ENCODE measurements around the gene IL1RAPL2.

DNA sequence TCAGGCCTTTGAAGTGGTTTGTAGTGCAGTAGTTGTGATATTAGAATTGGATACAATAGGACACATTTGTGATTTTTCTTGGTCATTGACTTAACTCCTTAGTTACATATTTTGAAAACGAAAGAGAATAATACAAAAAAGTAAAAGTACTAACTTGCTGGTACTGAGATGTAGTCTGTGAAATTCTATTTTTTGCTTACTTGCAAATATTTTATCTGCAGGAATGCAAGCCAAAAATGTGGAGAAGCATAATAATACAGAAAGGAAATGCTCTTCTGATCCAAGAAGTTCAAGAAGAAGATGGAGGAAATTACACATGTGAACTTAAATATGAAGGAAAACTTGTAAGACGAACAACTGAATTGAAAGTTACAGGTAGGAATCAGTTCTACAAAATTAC, 701.2 kb downstream of the IL1RAPL2 start:
- TF ChIP-seq ZNF565 (CRISPR knock-in tag; conservative IDR thresholded peaks at IDR 0.05; ENCODE audit: low read depth) (no peak), RARB (CRISPR knock-in tag; IDR thresholded peaks at IDR 0.05) (no peak), PATZ1 (CRISPR knock-in tag; IDR thresholded peaks at IDR 0.05; ENCODE audit: borderline replicate concordance) (no peak), ARNTL (CRISPR knock-in tag; IDR thresholded peaks at IDR 0.05; ENCODE audit: borderline replicate concordance, low read depth) (no peak), OSR1 (CRISPR knock-in tag; IDR thresholded peaks at IDR 0.05) (no peak), CSRNP3 (CRISPR knock-in tag; IDR thresholded peaks at IDR 0.05) (no peak), ZC3H10 (CRISPR knock-in tag; IDR thresholded peaks at IDR 0.05) (no peak), CREB5 (CRISPR knock-in tag; IDR thresholded peaks at IDR 0.05; ENCODE audit: low read depth) (no peak), ZFP30 (CRISPR knock-in tag; IDR thresholded peaks at IDR 0.05) (no peak), ZNF8 (CRISPR knock-in tag; IDR thresholded peaks at IDR 0.05) (no peak), ZNF70 (CRISPR knock-in tag; IDR thresholded peaks at IDR 0.05) (no peak), BACH2 (CRISPR knock-in tag; IDR thresholded peaks at IDR 0.05; ENCODE audit: borderline replicate concordance) (no peak)
